OCI-LY3 (cell line): Measurements from ENCODE around the gene DOCK4.

ENCODE experiments used
- CTCF ChIP-seq: fragments of 200-600, 300-600 bp; sonication (generic); IDR thresholded peaks from 2 replicates; pipeline ENCODE4 v1.5.1; 2014; ENCODE audit warnings: antibody characterized with exemption, low read length, low read depth
- EZH2phosphoT487 ChIP-seq: fragments of 200-600 bp; shearing (Covaris generic); IDR thresholded peaks from 2 replicates; pipeline ENCODE4 v1.6.1; 2018; ENCODE audit warnings: antibody characterized with exemption, mixed run types, low read depth

GRCh38 chr7:112110651-112111050 is 95.5 kb downstream of the DOCK4 start:
- TF ChIP-seq CTCF (no peak), EZH2phosphoT487 (no peak)
